Hepatocyte (in vitro differentiated cells): ENCODE data around the gene SCAPER. TPM values are rescaled to one million over a fixed set of nuclear protein-coding genes. Genes with fewer than 3 reads are reported as not detected.

Experiments
- DNase-seq: peaks from one replicate; pipeline ENCODE4 v3.0.0-alpha.2; 2016; ENCODE audit warnings: low spot score
- H2AFZ ChIP-seq: fragments of 200-600 bp; sonication (generic); 2 replicates; pipeline ENCODE4 v1.6.0; 2016; ENCODE audit warnings: antibody characterized with exemption, mild to moderate bottlenecking
- H3K27ac ChIP-seq: fragments of 200-600 bp; sonication (generic); 2 replicates; pipeline ENCODE4 v1.5.1; 2016; ENCODE audit warnings: mild to moderate bottlenecking
- H3K27me3 ChIP-seq: fragments of 200-600 bp; sonication (generic); 2 replicates; pipeline ENCODE4 v1.6.1; 2016
- H3K36me3 ChIP-seq: fragments of 200-600 bp; sonication (generic); replicated peaks from 2 replicates; pipeline ENCODE4 v1.5.1; 2016; ENCODE audit warnings: low read depth; ENCODE audit not compliant: insufficient read depth
- H3K4me1 ChIP-seq: fragments of 200-600 bp; sonication (generic); 2 replicates; pipeline ENCODE4 v1.5.1; 2016; ENCODE audit warnings: mild to moderate bottlenecking, moderate library complexity; ENCODE audit not compliant: insufficient read depth
- H3K4me2 ChIP-seq: fragments of 200-600 bp; sonication (generic); 2 replicates; pipeline ENCODE4 v1.6.0; 2016
- H3K4me3 ChIP-seq: fragments of 200-600 bp; sonication (generic); 2 replicates; pipeline ENCODE4 v1.5.1; 2016; ENCODE audit warnings: mild to moderate bottlenecking
- H3K79me2 ChIP-seq: fragments of 200-600 bp; sonication (generic); 2 replicates; pipeline ENCODE4 v1.6.0; 2017; ENCODE audit warnings: mild to moderate bottlenecking
- H3K9me2 ChIP-seq: fragments of 200-600 bp; sonication (generic); replicated peaks from 2 replicates; pipeline ENCODE4 v1.6.0; 2017; ENCODE audit warnings: mild to moderate bottlenecking; ENCODE audit not compliant: insufficient read depth
- H3K9me3 ChIP-seq: fragments of 200-600 bp; sonication (generic); 2 replicates; pipeline ENCODE4 v1.5.1; 2016; ENCODE audit warnings: low read depth, mild to moderate bottlenecking
- H4K20me1 ChIP-seq: fragments of 200-600 bp; sonication (generic); 2 replicates; pipeline ENCODE4 v1.6.0; 2016; ENCODE audit warnings: mild to moderate bottlenecking; ENCODE audit not compliant: insufficient read depth, poor library complexity, severe bottlenecking
- EZH2 ChIP-seq: fragments of 200-600 bp; sonication (generic); IDR thresholded peaks from 2 replicates; pipeline ENCODE4 v1.6.1; 2016; ENCODE audit warnings: antibody characterized with exemption, mild to moderate bottlenecking, borderline replicate concordance
- EZH2phosphoT487 ChIP-seq: fragments of 200-600 bp; sonication (generic); IDR thresholded peaks from one replicate; pipeline ENCODE4 v1.6.1; 2018; ENCODE audit warnings: antibody characterized with exemption, mild to moderate bottlenecking, low read depth, moderate library complexity; ENCODE audit not compliant: unreplicated experiment, severe bottlenecking
- WGBS: methylation state at CpG from one replicate; pipeline ENCODE4 v1.1.6; 2016; ENCODE audit warnings: low lambda C conversion rate; ENCODE audit errors: missing lambda C conversion rate; 5-methylcytosine and 5-hydroxymethylcytosine counted together
- polyA plus RNA-seq: library from polyadenylated mRNA; unstranded; fragments of >200 nt; fragmentation: Nextera tagmentation; extraction: Ambion mirVana; gene quantifications from 2 replicates; pipeline ENCODE4 v1.2.1, GENCODE V29; 2016
- total RNA-seq: library from RNA; depleted of rRNA; stranded (reverse); fragments of >200 nt; gene quantifications from 2 replicates; pipeline ENCODE4 v1.2.3, GENCODE V29; 2014
- TF ChIP-seq, protein P1 (sequence below): fragments of 200-600 bp; sonication (generic); IDR thresholded peaks from 2 replicates; pipeline ENCODE4 v1.5.1; 2016; ENCODE audit warnings: antibody characterized with exemption, mild to moderate bottlenecking; ENCODE audit not compliant: poor library complexity

Gene SCAPER
- total and polyA plus RNA-seq, 2 experiments from 2014 or later = 20.8 to 27.4 TPM

DNA sequence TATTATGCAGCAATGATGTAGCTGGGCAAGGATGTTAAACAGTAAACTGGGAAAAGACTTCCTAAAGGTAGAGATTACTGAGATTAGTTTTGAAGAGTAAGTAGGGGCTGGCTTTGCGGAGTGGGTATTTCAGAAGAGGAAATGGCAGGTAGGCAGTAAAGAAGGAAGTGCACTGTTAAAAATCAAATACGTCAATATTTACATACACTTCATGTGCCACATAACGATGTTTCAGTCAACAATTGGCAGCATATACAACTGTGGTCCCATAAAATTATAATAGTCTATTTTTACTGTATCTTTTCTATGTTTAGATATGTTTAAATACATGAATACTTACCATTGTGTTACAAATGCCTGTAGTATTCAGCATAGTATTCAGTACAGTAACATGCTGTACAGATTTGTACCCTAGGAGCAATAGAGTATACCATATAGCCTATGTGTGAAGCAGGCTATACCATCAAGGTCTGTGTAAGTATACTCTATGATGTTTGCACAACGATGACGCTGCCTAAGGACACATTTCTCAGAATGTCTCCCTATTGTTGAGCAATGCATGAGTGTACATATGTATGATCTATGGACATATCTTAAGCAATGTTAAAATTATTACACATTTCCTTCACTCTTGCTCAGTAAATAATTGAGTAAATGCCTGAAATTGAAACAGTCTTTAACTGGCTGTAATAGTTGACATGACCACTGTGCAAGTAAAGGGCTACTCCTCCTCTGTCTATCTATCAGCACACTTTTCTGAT, 371.9 kb downstream of the SCAPER start:
- H3K4me3 ChIP-seq = no peak overlapping the region
- no peaks in the 10 kb centered on the region for H3K36me3 ChIP-seq
- no peaks in the 10 kb centered on the region for H3K27me3 ChIP-seq
- TF ChIP-seq, protein P1, sequence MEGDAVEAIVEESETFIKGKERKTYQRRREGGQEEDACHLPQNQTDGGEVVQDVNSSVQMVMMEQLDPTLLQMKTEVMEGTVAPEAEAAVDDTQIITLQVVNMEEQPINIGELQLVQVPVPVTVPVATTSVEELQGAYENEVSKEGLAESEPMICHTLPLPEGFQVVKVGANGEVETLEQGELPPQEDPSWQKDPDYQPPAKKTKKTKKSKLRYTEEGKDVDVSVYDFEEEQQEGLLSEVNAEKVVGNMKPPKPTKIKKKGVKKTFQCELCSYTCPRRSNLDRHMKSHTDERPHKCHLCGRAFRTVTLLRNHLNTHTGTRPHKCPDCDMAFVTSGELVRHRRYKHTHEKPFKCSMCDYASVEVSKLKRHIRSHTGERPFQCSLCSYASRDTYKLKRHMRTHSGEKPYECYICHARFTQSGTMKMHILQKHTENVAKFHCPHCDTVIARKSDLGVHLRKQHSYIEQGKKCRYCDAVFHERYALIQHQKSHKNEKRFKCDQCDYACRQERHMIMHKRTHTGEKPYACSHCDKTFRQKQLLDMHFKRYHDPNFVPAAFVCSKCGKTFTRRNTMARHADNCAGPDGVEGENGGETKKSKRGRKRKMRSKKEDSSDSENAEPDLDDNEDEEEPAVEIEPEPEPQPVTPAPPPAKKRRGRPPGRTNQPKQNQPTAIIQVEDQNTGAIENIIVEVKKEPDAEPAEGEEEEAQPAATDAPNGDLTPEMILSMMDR = no peak
- TF ChIP-seq EZH2 (no peak), EZH2phosphoT487 (no peak)
- no peaks in the 10 kb centered on the region for H3K9me3 ChIP-seq
- no peak overlapping the region for H2AFZ ChIP-seq
- peak overlapping the region; percentile 44 for H3K27ac ChIP-seq
- WGBS = 59% methylated on average over 5 of the region's 5 CpGs
- H3K9me2 ChIP-seq = no peaks in the 10 kb centered on the region
- peaks cover 7% of the 10 kb centered on the region for H3K4me1 ChIP-seq
- peak; percentile 20 for DNase-seq
- no peaks in the 10 kb centered on the region for H4K20me1 ChIP-seq
- H3K79me2 ChIP-seq = no peaks in the 10 kb centered on the region
- peak overlapping the region; percentile 9 for H3K4me2 ChIP-seq

DNA sequence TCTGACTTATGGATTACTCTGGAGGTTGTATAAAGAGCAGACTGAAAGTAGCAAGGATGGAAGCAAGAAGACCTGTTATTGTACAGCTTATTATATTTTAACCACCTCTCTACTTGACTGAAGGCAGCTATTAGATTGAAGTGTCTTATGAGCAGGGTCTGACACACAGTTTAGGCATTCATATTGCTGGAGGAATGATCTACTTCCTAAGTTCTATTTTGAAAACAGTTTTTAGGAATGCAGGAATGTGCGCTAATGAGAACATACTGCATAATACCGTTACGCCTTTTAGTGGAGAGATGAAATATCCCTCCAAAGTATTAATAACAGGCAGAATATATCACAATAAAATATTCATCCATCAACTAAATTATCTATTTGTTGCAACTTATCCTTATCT, 375.2 kb downstream of the SCAPER start:
- H3K79me2 ChIP-seq = no peaks in the 10 kb centered on the region
- H3K4me1 ChIP-seq = peaks cover 7% of the 10 kb centered on the region
- no peaks in the 10 kb centered on the region for H3K27me3 ChIP-seq
- no peaks in the 10 kb centered on the region for H3K9me3 ChIP-seq
- H3K4me2 ChIP-seq = no peak overlapping the region
- H3K36me3 ChIP-seq = no peaks in the 10 kb centered on the region
- 96% methylated on average over 3 of the region's 3 CpGs for WGBS
- TF ChIP-seq, protein P1 = no peak
- TF ChIP-seq EZH2 (no peak), EZH2phosphoT487 (no peak)
- H4K20me1 ChIP-seq = no peaks in the 10 kb centered on the region
- H2AFZ ChIP-seq = no peak overlapping the region
- no peak for DNase-seq
- no peaks in the 10 kb centered on the region for H3K9me2 ChIP-seq
- no peak overlapping the region for H3K4me3 ChIP-seq
- H3K27ac ChIP-seq = no peak overlapping the region

DNA sequence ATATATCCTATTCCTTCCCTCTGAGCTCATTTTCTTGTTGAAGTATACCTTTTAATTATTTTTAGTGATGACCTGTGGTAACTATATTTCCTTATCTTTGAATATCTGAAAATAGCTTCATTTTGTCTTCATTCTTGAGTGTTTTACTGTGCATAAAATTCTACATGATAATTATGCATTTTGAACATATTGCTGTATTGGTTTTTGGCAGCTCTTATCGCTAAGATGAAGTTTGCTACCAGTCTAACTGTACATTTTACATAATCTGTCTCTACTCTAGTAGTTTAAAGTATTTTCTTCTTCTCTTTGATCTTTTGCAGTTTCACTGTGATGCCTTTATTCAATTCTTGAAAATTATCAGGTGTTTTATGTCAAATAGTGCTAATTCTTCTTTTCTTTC, 379.0 kb downstream of the SCAPER start:
- no peak overlapping the region for H2AFZ ChIP-seq
- no peak for DNase-seq
- no peaks in the 10 kb centered on the region for H4K20me1 ChIP-seq
- no peaks in the 10 kb centered on the region for H3K4me1 ChIP-seq
- no peaks in the 10 kb centered on the region for H3K27me3 ChIP-seq
- no peaks in the 10 kb centered on the region for H3K9me2 ChIP-seq
- H3K36me3 ChIP-seq = no peaks in the 10 kb centered on the region
- no peaks in the 10 kb centered on the region for H3K79me2 ChIP-seq
- TF ChIP-seq EZH2phosphoT487 (no peak), EZH2 (no peak)
- TF ChIP-seq, protein P1 = no peak
- no peak overlapping the region for H3K4me2 ChIP-seq
- no peak overlapping the region for H3K27ac ChIP-seq
- WGBS = 93% methylated on average over 1 of the region's 1 CpG
- H3K4me3 ChIP-seq = no peak overlapping the region
- H3K9me3 ChIP-seq = no peaks in the 10 kb centered on the region
